CD8-positive, alpha-beta memory T cell (primary cell): Measurements from ENCODE around the gene SYT15. TPM values are rescaled to one million over a fixed set of nuclear protein-coding genes. Genes with fewer than 3 reads are reported as not detected.

Experiments
- CTCF ChIA-PET: fragments of 350-600 bp; sonication (Branson Sonifier 250); formaldehyde crosslinking; loops from one replicate; lab custom pipeline; 2021; ENCODE audit warnings: antibody characterized with exemption; lab: Charles Lee
- POLR2A ChIA-PET: fragments of 350-600 bp; sonication (Branson Sonifier 250); formaldehyde crosslinking; loops from one replicate; lab custom pipeline; 2021; ENCODE audit warnings: antibody characterized with exemption; lab: Charles Lee
- DNase-seq, 5 donors: peaks; one replicate each; pipeline versions ENCODE4 v3.0.0 to v3.0.0-alpha.2; 2020 to 2022; ENCODE audit warnings: mixed read lengths in 1 of 5
- H3K27ac ChIP-seq: one replicate; pipeline ENCODE4 v1.7.0; 2013; ENCODE audit warnings: low read depth, mild to moderate bottlenecking, low read length, moderate library complexity
- H3K27me3 ChIP-seq: 2 replicates; pipeline ENCODE4 v1.7.0; 2013; ENCODE audit warnings: low read length, mild to moderate bottlenecking; ENCODE audit not compliant: insufficient read depth, poor library complexity, severe bottlenecking
- H3K36me3 ChIP-seq: 2 replicates; pipeline ENCODE4 v1.7.0; 2013; ENCODE audit warnings: mild to moderate bottlenecking, low read length, moderate library complexity; ENCODE audit not compliant: insufficient read depth
- H3K4me1 ChIP-seq: 2 replicates; pipeline ENCODE4 v1.7.0; 2013; ENCODE audit warnings: mild to moderate bottlenecking, low read length, moderate library complexity; ENCODE audit not compliant: insufficient read depth
- H3K4me3 ChIP-seq: 2 replicates; pipeline ENCODE4 v1.7.0; 2013; ENCODE audit warnings: mild to moderate bottlenecking, low read length
- H3K9me3 ChIP-seq: 2 replicates; pipeline ENCODE4 v1.7.0; 2013; ENCODE audit warnings: mild to moderate bottlenecking, low read length
- H3K27ac Mint-ChIP-seq, 8 donors: one replicate each; pipeline ENCODE4 v1.8.0; 2020 to 2021; ENCODE audit warnings: mixed read lengths in 8 of 8, mild to moderate bottlenecking in 6 of 8, inconsistent platforms in 3 of 8, moderate library complexity in 3 of 8
- H3K27me3 Mint-ChIP-seq, 2 donors: one replicate each; pipeline ENCODE4 v1.8.0; 2020 to 2021; ENCODE audit warnings: mixed read lengths in 2 of 2, mild to moderate bottlenecking in 1 of 2, moderate library complexity in 1 of 2
- H3K36me3 Mint-ChIP-seq, 3 donors: one replicate each; pipeline ENCODE4 v1.8.0; 2020 to 2021; ENCODE audit warnings: mixed read lengths in 3 of 3, inconsistent platforms in 1 of 3, mild to moderate bottlenecking in 1 of 3
- H3K4me1 Mint-ChIP-seq, 3 donors: one replicate each; pipeline ENCODE4 v1.8.0; 2020 to 2021; ENCODE audit warnings: mixed read lengths in 3 of 3, inconsistent platforms in 1 of 3, mild to moderate bottlenecking in 1 of 3
- H3K4me3 Mint-ChIP-seq, 7 donors: one replicate each; pipeline ENCODE4 v1.8.0; 2020 to 2021; ENCODE audit warnings: mixed read lengths in 7 of 7, mild to moderate bottlenecking in 6 of 7, moderate library complexity in 4 of 7, inconsistent platforms in 2 of 7
- H3K9me3 Mint-ChIP-seq, 5 donors: one replicate each; pipeline ENCODE4 v1.8.0; 2020 to 2022; ENCODE audit warnings: mixed read lengths in 5 of 5, mild to moderate bottlenecking in 3 of 5, moderate library complexity in 2 of 5, inconsistent platforms in 1 of 5
- polyA plus RNA-seq: library from polyadenylated mRNA; unstranded; fragments of 300-500 nt; fragmentation: Illumina TruSeq; gene quantifications from one replicate; pipeline ENCODE4 v1.2.3, GENCODE V29; 2021
- total RNA-seq, 2 experiments: library from RNA; stranded (reverse); gene quantifications; one replicate each; pipeline ENCODE4 v1.2.3, GENCODE V29; 2021

Gene SYT15
- total and polyA plus RNA-seq, 3 experiments from 2014 or later, result 0.05 to 0.70 (median 0.69) TPM

DNA sequence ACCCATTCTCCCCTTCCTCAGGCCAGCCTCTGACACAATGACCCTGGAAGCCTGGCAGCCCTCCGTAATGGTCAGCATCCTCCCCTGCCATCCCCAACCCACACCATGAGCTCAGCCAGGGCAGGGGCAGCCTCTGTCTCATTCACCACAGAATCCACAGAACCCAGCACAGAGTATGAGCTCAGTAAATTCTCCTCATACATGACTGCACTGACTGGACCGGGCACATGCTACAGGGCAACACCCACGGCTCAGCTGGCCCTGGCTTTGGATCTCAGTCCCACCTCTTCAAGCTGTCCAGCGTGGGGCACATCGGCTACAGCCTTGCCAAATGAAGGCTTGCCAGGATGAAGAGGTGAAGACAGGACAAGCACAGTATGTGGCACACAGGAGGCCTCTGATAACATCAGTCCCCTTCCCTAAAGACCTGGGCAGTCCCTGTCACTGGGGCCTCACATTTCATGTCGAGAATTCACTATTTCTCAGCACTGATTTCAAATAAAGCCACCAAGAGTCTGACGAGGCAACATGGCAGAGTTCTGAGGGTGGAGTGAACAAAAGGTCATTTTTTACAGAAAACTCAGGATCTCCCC is 30.3 kb upstream of the SYT15 start:
- Histone ChIP-seq H3K27ac (no peak overlapping the region), H3K9me3 (no peaks in the 10 kb centered on the region), H3K36me3 (no peaks in the 10 kb centered on the region), H3K4me1 (no peaks in the 10 kb centered on the region), H3K27me3 (no peaks in the 10 kb centered on the region), H3K4me3 (no peak overlapping the region)
- peak in 1 of 5 donors; percentile 44 for DNase-seq
- Mint-ChIP-seq H3K4me3 (no peak overlapping the region), H3K9me3 (no peaks in the 10 kb centered on the region), H3K36me3 (no peaks in the 10 kb centered on the region), H3K27me3 (peaks cover under 1 to 13% of the 10 kb centered on the region in 2 donors), H3K4me1 (no peaks in the 10 kb centered on the region), H3K27ac (no peak overlapping the region)
- ChIA-PET POLR2A (no interaction called here), CTCF (no interaction called here)

- Mint-ChIP-seq H3K4me1 (no peaks in the 10 kb centered on the region), H3K27ac (no peak overlapping the region), H3K36me3 (no peaks in the 10 kb centered on the region), H3K27me3 (peaks cover 1 to 12% of the 10 kb centered on the region in 2 donors), H3K4me3 (no peak overlapping the region), H3K9me3 (no peaks in the 10 kb centered on the region)
- Histone ChIP-seq H3K4me3 (no peak overlapping the region), H3K27me3 (no peaks in the 10 kb centered on the region), H3K27ac (no peak overlapping the region), H3K4me1 (no peaks in the 10 kb centered on the region), H3K36me3 (no peaks in the 10 kb centered on the region), H3K9me3 (no peaks in the 10 kb centered on the region)
- peak in 1 of 5 donors; percentile 48 for DNase-seq
- ChIA-PET CTCF (no interaction called here), POLR2A (no interaction called here)
Measured at GRCh38 chr10:46549171-46550075, 29.5 kb upstream of the SYT15 start.

GRCh38 chr10:46550076-46550790 is 28.7 kb upstream of the SYT15 start:
- Histone ChIP-seq H3K4me3 (no peak overlapping the region), H3K9me3 (no peaks in the 10 kb centered on the region), H3K27me3 (peaks cover 1% of the 10 kb centered on the region), H3K27ac (no peak overlapping the region), H3K4me1 (no peaks in the 10 kb centered on the region), H3K36me3 (no peaks in the 10 kb centered on the region)
- Mint-ChIP-seq H3K36me3 (no peaks in the 10 kb centered on the region), H3K4me3 (no peak overlapping the region), H3K27ac (no peak overlapping the region), H3K9me3 (no peaks in the 10 kb centered on the region), H3K27me3 (peaks cover 1 to 9% of the 10 kb centered on the region in 2 donors), H3K4me1 (no peaks in the 10 kb centered on the region)
- POLR2A ChIA-PET, result no interaction called here
- peak in 1 of 5 donors; percentile 49 for DNase-seq
- CTCF ChIA-PET, result no interaction called here

DNA sequence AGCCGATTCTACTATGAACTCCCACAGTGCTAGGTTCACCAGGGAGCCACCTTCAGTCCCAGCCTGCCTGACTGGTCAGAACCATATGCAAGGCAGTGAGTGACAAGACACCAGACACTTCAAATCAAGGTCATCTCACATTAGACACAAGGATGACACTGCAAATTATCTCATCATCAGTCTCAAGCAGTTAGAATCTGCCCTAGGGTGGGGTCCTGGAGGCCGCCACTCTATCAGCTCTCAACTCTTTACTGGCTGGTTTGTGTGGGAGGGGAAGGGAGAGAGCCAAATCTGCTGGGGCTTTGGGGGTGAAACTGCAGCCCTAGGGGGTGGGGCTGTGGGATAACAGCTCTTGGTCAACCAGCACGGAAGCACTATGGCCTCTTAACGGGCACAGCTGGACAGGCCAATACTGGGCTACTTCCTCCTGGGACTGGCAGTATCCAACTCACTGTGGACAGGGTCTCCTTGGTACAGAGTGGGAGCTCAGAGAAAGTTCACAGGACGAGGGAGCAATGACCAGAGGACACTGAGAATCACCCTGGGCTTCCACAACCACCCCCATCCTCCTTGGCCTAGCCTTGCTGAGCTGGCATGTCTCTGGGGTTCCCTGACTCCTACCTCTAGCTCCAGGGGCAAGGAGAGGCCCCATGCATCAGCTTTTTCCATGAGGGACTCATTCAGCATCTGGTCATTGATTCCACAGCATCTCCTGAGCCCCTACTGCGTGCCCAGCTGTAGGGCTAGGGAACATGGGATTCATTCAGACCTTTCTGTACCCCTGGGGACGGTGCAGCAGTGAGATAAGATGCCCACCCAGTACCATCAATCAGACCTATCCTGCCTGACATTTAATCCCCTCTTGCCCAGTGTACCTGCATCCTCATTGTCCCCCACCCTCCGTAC is 27.9 kb upstream of the SYT15 start:
- POLR2A ChIA-PET, result no interaction called here
- no peaks in the 10 kb centered on the region for H3K4me1 ChIP-seq
- no peak for DNase-seq
- peaks cover 6% of the 10 kb centered on the region for H3K27me3 ChIP-seq
- H3K4me3 ChIP-seq, result no peak overlapping the region
- peaks cover 0 to 5% (median 1%) of the 10 kb centered on the region in 3 donors for H3K4me1 Mint-ChIP-seq
- H3K27ac Mint-ChIP-seq, result no peak overlapping the region
- no peaks in the 10 kb centered on the region for H3K9me3 Mint-ChIP-seq
- no peaks in the 10 kb centered on the region for H3K9me3 ChIP-seq
- peaks cover 5 to 6% of the 10 kb centered on the region in 2 donors for H3K27me3 Mint-ChIP-seq
- no peak overlapping the region for H3K4me3 Mint-ChIP-seq
- CTCF ChIA-PET, result no interaction called here
- H3K36me3 ChIP-seq, result no peaks in the 10 kb centered on the region
- H3K27ac ChIP-seq, result no peak overlapping the region
- H3K36me3 Mint-ChIP-seq, result no peaks in the 10 kb centered on the region

DNA sequence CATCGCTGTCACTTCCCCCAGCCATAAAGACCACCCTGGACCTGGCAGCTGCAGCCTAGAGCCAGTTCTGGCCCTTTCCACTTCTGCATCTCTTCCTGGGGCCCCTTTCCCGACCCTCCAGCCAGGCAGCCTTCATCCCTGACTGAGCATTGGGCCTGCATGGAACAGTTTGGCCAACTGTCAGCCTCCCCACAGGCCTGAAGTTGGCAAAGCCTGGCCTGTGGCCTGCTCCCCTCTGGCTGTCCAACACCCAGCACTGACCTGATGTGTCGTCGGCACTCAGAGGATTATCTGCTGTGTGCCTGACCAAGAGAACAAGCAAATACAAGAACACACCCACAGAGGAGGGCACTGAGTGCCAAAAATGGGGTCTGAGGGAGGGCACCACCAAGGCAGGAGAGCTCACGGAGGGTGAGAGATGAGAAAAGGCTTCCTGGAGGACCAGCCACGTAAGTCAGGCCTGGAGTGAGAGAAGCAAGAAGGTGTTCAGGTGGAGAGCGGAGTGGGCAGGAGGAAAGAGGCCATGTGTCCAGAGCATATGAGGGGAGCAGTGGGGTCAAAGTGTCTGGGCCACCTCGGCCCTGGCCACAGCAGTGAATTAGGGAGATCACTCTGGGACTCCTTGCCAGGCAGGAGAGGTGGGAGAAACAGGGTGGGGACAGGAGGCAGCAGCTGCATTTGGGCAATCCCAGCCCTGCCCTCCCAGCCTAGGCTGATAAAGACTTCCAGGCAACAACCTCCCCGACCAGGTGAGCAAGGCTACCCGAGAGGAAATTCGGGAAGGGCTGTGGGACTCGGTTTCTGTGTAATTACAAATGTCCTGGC is 27.0 kb upstream of the SYT15 start:
- H3K27ac ChIP-seq, result no peak overlapping the region
- DNase-seq, result peak in 1 of 5 donors; percentile 44
- peaks cover 6% of the 10 kb centered on the region for H3K27me3 ChIP-seq
- no peaks in the 10 kb centered on the region for H3K36me3 ChIP-seq
- Mint-ChIP-seq H3K4me3 (no peak overlapping the region), H3K4me1 (peaks cover 0 to 9% (median 2%) of the 10 kb centered on the region in 3 donors), H3K36me3 (no peaks in the 10 kb centered on the region), H3K27me3 (peaks cover 6 to 7% of the 10 kb centered on the region in 2 donors), H3K9me3 (no peaks in the 10 kb centered on the region), H3K27ac (no peak overlapping the region)
- no peaks in the 10 kb centered on the region for H3K9me3 ChIP-seq
- no peaks in the 10 kb centered on the region for H3K4me1 ChIP-seq
- CTCF ChIA-PET, result interaction anchor here (1.2 to 1.3 kb wide), 2 partner anchors 8 to 322 kb away, joined by 3 to 4 read pairs; no protein-coding TSS in a partner anchor
- POLR2A ChIA-PET, result no interaction called here
- no peak overlapping the region for H3K4me3 ChIP-seq

- peaks cover 6 to 7% of the 10 kb centered on the region in 2 donors for H3K27me3 Mint-ChIP-seq
- ChIA-PET POLR2A (no interaction called here), CTCF (interaction anchor here (1.2 to 1.3 kb wide), 2 partner anchors 9 to 323 kb away, joined by 3 to 4 read pairs; no protein-coding TSS in a partner anchor)
- no peak overlapping the region for H3K27ac Mint-ChIP-seq
- H3K9me3 Mint-ChIP-seq, result no peaks in the 10 kb centered on the region
- peaks cover 0 to 14% (median 5%) of the 10 kb centered on the region in 3 donors for H3K4me1 Mint-ChIP-seq
- Histone ChIP-seq H3K9me3 (no peaks in the 10 kb centered on the region), H3K4me1 (no peaks in the 10 kb centered on the region), H3K4me3 (no peak overlapping the region), H3K36me3 (no peaks in the 10 kb centered on the region), H3K27ac (no peak overlapping the region), H3K27me3 (peaks cover 8% of the 10 kb centered on the region)
- H3K36me3 Mint-ChIP-seq, result no peaks in the 10 kb centered on the region
- no peak overlapping the region for H3K4me3 Mint-ChIP-seq
- DNase-seq, result peak in 1 of 5 donors; percentile 41
Measured at GRCh38 chr10:46552526-46553237, 26.2 kb upstream of the SYT15 start.
